Astrocyte (in vitro differentiated cells and primary cell): ENCODE results near the gene SAV1. TPM values are rescaled to one million over a fixed set of nuclear protein-coding genes. Genes with fewer than 3 reads are reported as not detected.

ENCODE experiments used
- DNase-seq: peaks from one replicate; pipeline ENCODE4 v3.0.0-alpha.2; 2010; ENCODE audit warnings: low read depth
- FAIRE-seq: peaks from 2 replicates; lab custom pipeline; 2011; peaks lifted over from hg19 to GRCh38; lab: Jason Lieb, UNC
- H2AFZ ChIP-seq: 2 replicates; pipeline ENCODE4 v1.6.0; 2012; ENCODE audit warnings: low read depth, low read length, inconsistent platforms
- H3K27ac ChIP-seq: 2 replicates; pipeline ENCODE4 v1.5.1; 2011; ENCODE audit warnings: low read depth, low read length, inconsistent platforms
- H3K27me3 ChIP-seq: 2 replicates; pipeline ENCODE4 v1.6.0; 2011; ENCODE audit warnings: low read length, inconsistent platforms; ENCODE audit not compliant: insufficient read depth
- H3K36me3 ChIP-seq: 2 replicates; pipeline ENCODE4 v1.5.1; 2011; ENCODE audit warnings: low read length, inconsistent platforms; ENCODE audit not compliant: insufficient read depth
- H3K4me1 ChIP-seq: 2 replicates; pipeline ENCODE4 v1.5.1; 2011; ENCODE audit warnings: low read length, inconsistent platforms; ENCODE audit not compliant: insufficient read depth
- H3K4me2 ChIP-seq: 2 replicates; pipeline ENCODE4 v1.6.0; 2012; ENCODE audit warnings: low read length, inconsistent platforms
- H3K4me3 ChIP-seq: 2 replicates; pipeline ENCODE4 v1.5.1; 2011; ENCODE audit warnings: low read depth, mild to moderate bottlenecking, low read length, inconsistent platforms; ENCODE audit not compliant: insufficient read depth
- H3K79me2 ChIP-seq: 2 replicates; pipeline ENCODE4 v1.6.0; 2012; ENCODE audit warnings: mild to moderate bottlenecking, low read length, inconsistent platforms; ENCODE audit not compliant: insufficient read depth
- H3K9ac ChIP-seq: 2 replicates; pipeline ENCODE4 v1.6.0; 2012; ENCODE audit warnings: mild to moderate bottlenecking, low read length, inconsistent platforms
- H3K9me3 ChIP-seq: 2 replicates; pipeline ENCODE4 v1.5.1; 2012; ENCODE audit warnings: low read depth, mild to moderate bottlenecking, low read length, inconsistent platforms; ENCODE audit not compliant: insufficient read depth
- H4K20me1 ChIP-seq: 2 replicates; pipeline ENCODE4 v1.6.0; 2012; ENCODE audit warnings: low read length, inconsistent platforms; ENCODE audit not compliant: insufficient read depth
- H3K27ac Mint-ChIP-seq: one replicate; pipeline ENCODE4 v1.8.0; 2021; ENCODE audit warnings: mild to moderate bottlenecking, mixed read lengths; ENCODE audit not compliant: unreplicated experiment
- H3K27me3 Mint-ChIP-seq: one replicate; pipeline ENCODE4 v1.8.0; 2021; ENCODE audit warnings: low read depth, mixed read lengths; ENCODE audit not compliant: unreplicated experiment
- H3K36me3 Mint-ChIP-seq: one replicate; pipeline ENCODE4 v1.8.0; 2021; ENCODE audit warnings: low read depth, mixed read lengths; ENCODE audit not compliant: unreplicated experiment
- H3K4me1 Mint-ChIP-seq: one replicate; pipeline ENCODE4 v1.8.0; 2021; ENCODE audit warnings: low read depth, mixed read lengths; ENCODE audit not compliant: unreplicated experiment
- H3K4me3 Mint-ChIP-seq: one replicate; pipeline ENCODE4 v1.8.0; 2021; ENCODE audit warnings: mild to moderate bottlenecking, moderate library complexity, mixed read lengths; ENCODE audit not compliant: unreplicated experiment
- H3K9me3 Mint-ChIP-seq: one replicate; pipeline ENCODE4 v1.8.0; 2021; ENCODE audit warnings: mild to moderate bottlenecking, mixed read lengths; ENCODE audit not compliant: unreplicated experiment
- EZH2 ChIP-seq: IDR thresholded peaks from 2 replicates; pipeline ENCODE4 v1.6.1; 2012; ENCODE audit warnings: mild to moderate bottlenecking, low read length, inconsistent platforms; ENCODE audit not compliant: insufficient read depth
- total RNA-seq: library from RNA; stranded (reverse); gene quantifications from 2 replicates; pipeline ENCODE4 v1.2.1, GENCODE V29; 2021
- TF ChIP-seq, protein P1 (sequence below): IDR thresholded peaks from 2 replicates; pipeline ENCODE4 v1.5.1; 2011; ENCODE audit warnings: low read depth, mild to moderate bottlenecking, inconsistent platforms, low read length, moderate library complexity; ENCODE audit not compliant: insufficient read depth

Gene SAV1
- total RNA-seq, 1 donor from 2014 or later, result 26.3 TPM

DNA sequence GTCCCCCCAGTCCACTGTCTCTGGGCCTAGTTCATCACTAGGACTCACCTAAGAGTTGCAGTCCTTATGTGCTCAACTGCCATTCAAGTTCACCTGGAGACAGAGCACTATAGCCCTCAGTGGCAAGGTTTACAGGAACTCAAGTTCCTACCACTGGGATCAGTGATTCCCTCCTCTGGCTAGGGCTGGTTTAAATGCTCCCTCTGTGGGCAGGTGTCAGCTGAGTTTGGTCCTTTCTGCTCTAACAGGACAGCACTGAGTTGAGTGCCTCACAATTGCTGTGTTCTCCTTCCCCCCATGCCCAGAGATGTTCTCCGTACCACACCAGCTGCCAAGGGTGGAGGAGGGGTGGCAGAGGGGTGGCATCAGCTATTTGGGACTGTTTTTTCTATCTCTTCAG lies 20.8 kb upstream of the SAV1 start:
- Histone ChIP-seq H3K27me3 (no peaks in the 10 kb centered on the region), H3K36me3 (no peaks in the 10 kb centered on the region), H4K20me1 (no peaks in the 10 kb centered on the region), H3K9me3 (peaks cover 3% of the 10 kb centered on the region), H3K4me2 (no peak overlapping the region), H3K27ac (no peak overlapping the region), H2AFZ (no peak overlapping the region), H3K79me2 (no peaks in the 10 kb centered on the region), H3K9ac (no peak overlapping the region), H3K4me1 (no peaks in the 10 kb centered on the region), H3K4me3 (no peak overlapping the region)
- Mint-ChIP-seq H3K27ac (no peak overlapping the region), H3K4me3 (no peak overlapping the region), H3K4me1 (no peaks in the 10 kb centered on the region), H3K27me3 (no peaks in the 10 kb centered on the region), H3K9me3 (peaks cover 3% of the 10 kb centered on the region), H3K36me3 (no peaks in the 10 kb centered on the region)
- TF ChIP-seq EZH2, result no peak
- TF ChIP-seq, protein P1, sequence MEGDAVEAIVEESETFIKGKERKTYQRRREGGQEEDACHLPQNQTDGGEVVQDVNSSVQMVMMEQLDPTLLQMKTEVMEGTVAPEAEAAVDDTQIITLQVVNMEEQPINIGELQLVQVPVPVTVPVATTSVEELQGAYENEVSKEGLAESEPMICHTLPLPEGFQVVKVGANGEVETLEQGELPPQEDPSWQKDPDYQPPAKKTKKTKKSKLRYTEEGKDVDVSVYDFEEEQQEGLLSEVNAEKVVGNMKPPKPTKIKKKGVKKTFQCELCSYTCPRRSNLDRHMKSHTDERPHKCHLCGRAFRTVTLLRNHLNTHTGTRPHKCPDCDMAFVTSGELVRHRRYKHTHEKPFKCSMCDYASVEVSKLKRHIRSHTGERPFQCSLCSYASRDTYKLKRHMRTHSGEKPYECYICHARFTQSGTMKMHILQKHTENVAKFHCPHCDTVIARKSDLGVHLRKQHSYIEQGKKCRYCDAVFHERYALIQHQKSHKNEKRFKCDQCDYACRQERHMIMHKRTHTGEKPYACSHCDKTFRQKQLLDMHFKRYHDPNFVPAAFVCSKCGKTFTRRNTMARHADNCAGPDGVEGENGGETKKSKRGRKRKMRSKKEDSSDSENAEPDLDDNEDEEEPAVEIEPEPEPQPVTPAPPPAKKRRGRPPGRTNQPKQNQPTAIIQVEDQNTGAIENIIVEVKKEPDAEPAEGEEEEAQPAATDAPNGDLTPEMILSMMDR, result no peak
- no peak for FAIRE-seq
- DNase-seq, result no peak

DNA sequence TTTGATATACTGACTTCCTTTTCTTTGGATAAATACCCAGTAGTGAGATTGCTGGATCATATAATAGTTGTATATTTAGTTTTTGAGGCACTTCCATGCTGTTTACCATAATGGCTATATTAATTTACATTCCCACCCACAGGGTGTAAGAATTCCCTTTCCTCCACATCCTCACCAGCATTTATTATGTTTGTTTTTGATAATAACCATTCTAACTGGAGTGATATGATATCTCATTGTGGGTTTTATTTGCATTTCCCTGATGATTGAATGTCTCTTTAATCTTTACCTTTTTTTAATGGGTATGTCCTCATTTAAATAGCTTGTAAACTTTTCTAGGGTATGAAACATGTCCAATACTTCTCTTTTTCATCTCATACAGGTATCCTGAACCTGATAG lies 11.6 kb upstream of the SAV1 start:
- Histone ChIP-seq H3K4me1 (peaks cover 24% of the 10 kb centered on the region), H3K4me3 (no peak overlapping the region), H4K20me1 (no peaks in the 10 kb centered on the region), H2AFZ (no peak overlapping the region), H3K9me3 (no peaks in the 10 kb centered on the region), H3K27me3 (no peaks in the 10 kb centered on the region), H3K9ac (no peak overlapping the region), H3K4me2 (no peak overlapping the region), H3K27ac (no peak overlapping the region), H3K36me3 (no peaks in the 10 kb centered on the region), H3K79me2 (no peaks in the 10 kb centered on the region)
- Mint-ChIP-seq H3K27me3 (no peaks in the 10 kb centered on the region), H3K36me3 (no peaks in the 10 kb centered on the region), H3K4me1 (peaks cover 27% of the 10 kb centered on the region), H3K9me3 (peaks cover 4% of the 10 kb centered on the region), H3K4me3 (no peak overlapping the region), H3K27ac (no peak overlapping the region)
- FAIRE-seq, result peak; percentile 66
- TF ChIP-seq, protein P1, result no peak
- TF ChIP-seq EZH2, result no peak
- no peak for DNase-seq

DNA sequence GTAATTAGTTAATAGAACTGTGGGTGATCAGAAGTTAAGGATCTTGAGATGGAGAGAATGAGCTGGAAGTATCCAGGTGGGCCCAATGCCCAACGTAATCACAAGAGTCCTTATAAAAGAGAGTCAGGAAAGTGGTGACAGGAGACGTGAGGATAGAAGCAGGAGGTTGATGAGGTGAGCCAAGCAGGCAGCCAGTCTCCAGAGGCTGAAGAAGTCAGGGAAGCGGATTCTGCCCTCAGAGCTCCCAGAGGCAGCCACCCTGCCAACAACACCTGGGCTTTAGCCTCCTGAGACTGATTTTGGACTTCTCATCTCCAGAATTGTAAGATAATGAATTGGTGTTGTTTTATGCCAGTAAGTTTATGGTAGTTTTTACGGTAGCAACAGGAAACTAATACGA lies 10.1 kb upstream of the SAV1 start:
- H3K4me1 Mint-ChIP-seq, result peaks cover 29% of the 10 kb centered on the region
- Histone ChIP-seq H4K20me1 (no peaks in the 10 kb centered on the region), H3K27ac (peak overlapping the region; percentile 71), H3K36me3 (no peaks in the 10 kb centered on the region), H3K79me2 (no peaks in the 10 kb centered on the region), H3K9me3 (no peaks in the 10 kb centered on the region), H3K4me1 (peaks cover 24% of the 10 kb centered on the region), H3K9ac (peak overlapping the region; percentile 21), H3K4me3 (peak overlapping the region; percentile 41), H3K27me3 (no peaks in the 10 kb centered on the region), H3K4me2 (peak overlapping the region; percentile 84), H2AFZ (no peak overlapping the region)
- H3K27me3 Mint-ChIP-seq, result no peaks in the 10 kb centered on the region
- no peak overlapping the region for H3K27ac Mint-ChIP-seq
- DNase-seq, result no peak
- no peaks in the 10 kb centered on the region for H3K36me3 Mint-ChIP-seq
- FAIRE-seq, result no peak
- peaks cover 4% of the 10 kb centered on the region for H3K9me3 Mint-ChIP-seq
- H3K4me3 Mint-ChIP-seq, result no peak overlapping the region
- TF ChIP-seq, protein P1, result no peak
- TF ChIP-seq EZH2, result no peak
